Gastroesophageal sphincter (tissue), 4 donors: ENCODE measurements around the gene ZBTB7C. TPM values are rescaled to one million over a fixed set of nuclear protein-coding genes. Genes with fewer than 3 reads are reported as not detected.

Experiments used
- ATAC-seq: fragments of 150-250 bp; one replicate; pipeline ENCODE4 v1.9.1; 2016; ENCODE audit warnings: mild to moderate bottlenecking, moderate library complexity
- H3K27ac ChIP-seq, 4 donors: fragments of 200-600 bp; sonication (generic) in 3 of 4; 1 replicate in 3 of 4; 2 replicates in 1 of 4; pipeline ENCODE4 v1.5.1; 2016 to 2019
- H3K27me3 ChIP-seq: fragments of 200-600 bp; sonication (generic); one replicate; pipeline ENCODE4 v1.5.1; 2019
- H3K36me3 ChIP-seq, 2 donors: fragments of 200-600 bp; sonication (generic); one replicate each; pipeline ENCODE4 v1.5.1; 2019; ENCODE audit warnings: control low read depth in 1 of 2
- H3K4me1 ChIP-seq, 3 donors: fragments of 200-600 bp; sonication (generic); 1 replicate in 2 of 3; 2 replicates in 1 of 3; pipeline ENCODE4 v1.5.1; 2016 to 2019; ENCODE audit warnings: control low read depth in 2 of 3
- H3K4me3 ChIP-seq, 2 donors: fragments of 200-600 bp; sonication (generic); one replicate each; pipeline ENCODE4 v1.5.1; 2019; ENCODE audit warnings: mild to moderate bottlenecking in 1 of 2, moderate library complexity in 1 of 2
- H3K9me3 ChIP-seq, 3 donors: fragments of 200-600 bp; sonication (generic); one replicate each; pipeline ENCODE4 v1.5.1; 2017 to 2019; ENCODE audit warnings: control low read depth in 2 of 3
- EP300 ChIP-seq: sonication (generic); formaldehyde crosslinking; IDR thresholded peaks from one replicate; pipeline ENCODE4 v1.6.1; 2017; ENCODE audit warnings: antibody characterized with exemption, mild to moderate bottlenecking
- POLR2A ChIP-seq, 2 donors: fragments of 450-650 bp; IDR thresholded peaks; one replicate each; pipeline ENCODE4 v1.6.1; 2017; ENCODE audit warnings: antibody characterized with exemption in 2 of 2, mild to moderate bottlenecking in 2 of 2, moderate library complexity in 1 of 2
- POLR2AphosphoS5 ChIP-seq: sonication (generic); formaldehyde crosslinking; IDR thresholded peaks from one replicate; pipeline ENCODE4 v1.6.1; 2017; ENCODE audit warnings: antibody characterized with exemption
- WGBS, 2 donors: methylation state at CpG; one replicate each; pipeline ENCODE4 v1.1.5; 2018; ENCODE audit warnings: low coverage in 1 of 2; 5-methylcytosine and 5-hydroxymethylcytosine counted together
- total RNA-seq, 4 donors: library from RNA; depleted of rRNA; stranded (reverse); fragments of >200 nt; gene quantifications; one replicate each; pipeline ENCODE4 v1.1.0, GENCODE V29; 2016
- TF ChIP-seq, protein P1 (sequence below), 4 experiments: fragments of 200-600 bp in 2 of 4; fragments of 450-650 bp in 2 of 4; sonication (generic) in 1 of 4; IDR thresholded peaks; one replicate each; pipeline ENCODE4 v1.5.1; 2017 to 2019; ENCODE audit warnings: antibody characterized with exemption in 4 of 4, mild to moderate bottlenecking in 2 of 4, moderate library complexity in 2 of 4

Gene ZBTB7C
- total RNA-seq, 4 donors from 2014 or later: 7.8 to 15.4 (median 11.8) TPM

DNA sequence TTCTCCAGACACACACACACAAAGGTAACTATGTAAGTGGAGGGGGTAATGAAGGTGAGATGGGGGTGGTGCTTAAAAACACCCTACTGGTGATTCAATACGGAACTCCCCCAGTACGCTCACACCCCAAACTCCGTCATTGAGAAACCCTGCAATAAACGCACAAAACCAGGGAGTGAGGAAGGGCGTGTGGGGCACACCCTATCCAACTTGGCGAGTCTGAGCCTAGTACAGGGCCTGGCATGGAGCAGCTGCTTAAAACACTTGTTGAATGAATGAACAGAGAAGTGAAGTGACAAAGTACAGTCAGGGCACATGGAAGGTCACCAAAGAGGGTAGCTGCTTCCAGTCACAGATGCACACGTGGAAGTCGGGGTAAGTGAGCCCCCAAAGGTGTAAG is 331.9 kb downstream of the ZBTB7C start:
- 86% methylated on average over 8 of the region's 8 CpGs; no CpG with 5 or more reads in 1 of the 2 donors for WGBS, 2 donors
- peaks cover 0 to 8% (median 0%) of the 10 kb centered on the region in 3 donors for H3K4me1 ChIP-seq
- H3K4me3 ChIP-seq: no peak overlapping the region
- H3K27me3 ChIP-seq: no peaks in the 10 kb centered on the region
- no peaks in the 10 kb centered on the region for H3K9me3 ChIP-seq
- TF ChIP-seq, protein P1, sequence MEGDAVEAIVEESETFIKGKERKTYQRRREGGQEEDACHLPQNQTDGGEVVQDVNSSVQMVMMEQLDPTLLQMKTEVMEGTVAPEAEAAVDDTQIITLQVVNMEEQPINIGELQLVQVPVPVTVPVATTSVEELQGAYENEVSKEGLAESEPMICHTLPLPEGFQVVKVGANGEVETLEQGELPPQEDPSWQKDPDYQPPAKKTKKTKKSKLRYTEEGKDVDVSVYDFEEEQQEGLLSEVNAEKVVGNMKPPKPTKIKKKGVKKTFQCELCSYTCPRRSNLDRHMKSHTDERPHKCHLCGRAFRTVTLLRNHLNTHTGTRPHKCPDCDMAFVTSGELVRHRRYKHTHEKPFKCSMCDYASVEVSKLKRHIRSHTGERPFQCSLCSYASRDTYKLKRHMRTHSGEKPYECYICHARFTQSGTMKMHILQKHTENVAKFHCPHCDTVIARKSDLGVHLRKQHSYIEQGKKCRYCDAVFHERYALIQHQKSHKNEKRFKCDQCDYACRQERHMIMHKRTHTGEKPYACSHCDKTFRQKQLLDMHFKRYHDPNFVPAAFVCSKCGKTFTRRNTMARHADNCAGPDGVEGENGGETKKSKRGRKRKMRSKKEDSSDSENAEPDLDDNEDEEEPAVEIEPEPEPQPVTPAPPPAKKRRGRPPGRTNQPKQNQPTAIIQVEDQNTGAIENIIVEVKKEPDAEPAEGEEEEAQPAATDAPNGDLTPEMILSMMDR (IDR thresholded peaks at IDR 0.05): no peak
- no peak for ATAC-seq
- H3K27ac ChIP-seq: no peak overlapping the region
- H3K36me3 ChIP-seq: no peaks in the 10 kb centered on the region

DNA sequence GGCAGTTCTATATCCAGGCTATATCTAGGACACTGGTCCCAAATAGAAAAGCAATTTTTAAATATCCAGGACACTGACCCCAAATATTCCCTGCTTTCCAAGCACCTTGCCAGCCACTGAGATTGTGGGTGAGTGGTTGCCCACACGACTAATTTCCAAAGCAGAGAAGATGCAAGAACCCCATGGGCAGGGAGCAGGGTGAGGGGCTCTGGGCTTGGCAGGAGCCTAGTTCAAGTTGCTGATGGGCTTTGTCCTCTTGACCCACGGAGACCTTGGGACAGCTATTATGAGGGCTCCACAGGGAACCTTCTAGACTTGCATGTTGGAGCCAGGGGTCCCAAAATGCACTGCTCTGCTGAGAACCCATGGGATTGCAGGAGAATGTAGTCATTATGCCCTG is 332.7 kb downstream of the ZBTB7C start:
- ATAC-seq: no peak
- Histone ChIP-seq H3K27me3 (no peaks in the 10 kb centered on the region), H3K27ac (no peak overlapping the region), H3K36me3 (no peaks in the 10 kb centered on the region), H3K9me3 (no peaks in the 10 kb centered on the region), H3K4me3 (no peak overlapping the region), H3K4me1 (peaks cover 0 to 8% (median 0%) of the 10 kb centered on the region in 3 donors)
- TF ChIP-seq, protein P1 (IDR thresholded peaks at IDR 0.05): no peak
- no peak for TF ChIP-seq EP300
- no peak for TF ChIP-seq POLR2AphosphoS5
- no peak for TF ChIP-seq POLR2A (IDR thresholded peaks at IDR 0.05)
- 50% methylated on average over 1 of the region's 2 CpGs; no CpG with 5 or more reads in 1 of the 2 donors for WGBS, 2 donors

- WGBS, 2 donors: 69 to 87% methylated on average over 7 to 8 of the region's 10 CpGs
- no peak for ATAC-seq
Measured at GRCh38 chr18:48075707-48076093, 333.5 kb downstream of the ZBTB7C start.

GRCh38 chr18:48074929-48075706 is 334.1 kb downstream of the ZBTB7C start:
- no peaks in the 10 kb centered on the region for H3K27me3 ChIP-seq
- no peak overlapping the region for H3K27ac ChIP-seq
- peaks cover 0 to 8% (median 0%) of the 10 kb centered on the region in 3 donors for H3K4me1 ChIP-seq
- H3K4me3 ChIP-seq: no peak overlapping the region
- TF ChIP-seq, protein P1 (IDR thresholded peaks at IDR 0.05): no peak
- TF ChIP-seq POLR2A (IDR thresholded peaks at IDR 0.05): no peak
- no peak for TF ChIP-seq POLR2AphosphoS5
- TF ChIP-seq EP300: no peak
- H3K36me3 ChIP-seq: no peaks in the 10 kb centered on the region
- H3K9me3 ChIP-seq: no peaks in the 10 kb centered on the region
- no peak for ATAC-seq
- 81 to 91% methylated on average over 2 to 4 of the region's 7 CpGs for WGBS, 2 donors

More at GRCh38 chr18:48075707-48076093, 333.5 kb downstream of the ZBTB7C start:
- no peaks in the 10 kb centered on the region for H3K9me3 ChIP-seq
- TF ChIP-seq, protein P1 (IDR thresholded peaks at IDR 0.05): no peak
- TF ChIP-seq POLR2A (IDR thresholded peaks at IDR 0.05) (no peak), EP300 (no peak), POLR2AphosphoS5 (no peak)
- H3K27ac ChIP-seq: no peak overlapping the region
- no peaks in the 10 kb centered on the region for H3K36me3 ChIP-seq
- no peak overlapping the region for H3K4me3 ChIP-seq
- peaks cover 0 to 8% (median 0%) of the 10 kb centered on the region in 3 donors for H3K4me1 ChIP-seq
- no peaks in the 10 kb centered on the region for H3K27me3 ChIP-seq
